Trophoblast cell (in vitro differentiated cells and primary cell): Measurements from ENCODE around the gene SS18L1.

ENCODE experiments used
- DNase-seq, 2 donors: peaks; one replicate each; pipeline ENCODE4 v3.0.0-alpha.2; 2016
- H2AFZ ChIP-seq: 2 replicates; pipeline ENCODE4 v1.6.1; 2013; ENCODE audit warnings: low read length, moderate library complexity, mild to moderate bottlenecking; ENCODE audit not compliant: insufficient read depth, poor library complexity
- H2AK5ac ChIP-seq: 2 replicates; pipeline ENCODE4 v1.6.1; 2013; ENCODE audit warnings: mild to moderate bottlenecking, low read length
- H2BK120ac ChIP-seq: 2 replicates; pipeline ENCODE4 v1.6.1; 2013; ENCODE audit warnings: low read length, mild to moderate bottlenecking, moderate library complexity; ENCODE audit not compliant: insufficient read depth, poor library complexity
- H2BK12ac ChIP-seq: 2 replicates; pipeline ENCODE4 v1.6.1; 2013; ENCODE audit warnings: mild to moderate bottlenecking, low read length, moderate library complexity
- H2BK5ac ChIP-seq: 2 replicates; pipeline ENCODE4 v1.6.1; 2013; ENCODE audit warnings: low read length, low read depth, moderate library complexity, mild to moderate bottlenecking; ENCODE audit not compliant: poor library complexity
- H3K14ac ChIP-seq: 2 replicates; pipeline ENCODE4 v1.6.1; 2013; ENCODE audit warnings: mild to moderate bottlenecking, low read length
- H3K18ac ChIP-seq: 2 replicates; pipeline ENCODE4 v1.6.1; 2013; ENCODE audit warnings: mild to moderate bottlenecking, low read length
- H3K23ac ChIP-seq: 2 replicates; pipeline ENCODE4 v1.6.1; 2013; ENCODE audit warnings: low read length
- H3K27ac ChIP-seq: 2 replicates; pipeline ENCODE4 v1.5.1; 2013; ENCODE audit warnings: low read depth, mild to moderate bottlenecking, inconsistent platforms, low read length, moderate library complexity
- H3K27me3 ChIP-seq: 2 replicates; pipeline ENCODE4 v1.6.1; 2013; ENCODE audit warnings: inconsistent platforms, mild to moderate bottlenecking, low read length, moderate library complexity; ENCODE audit not compliant: insufficient read depth
- H3K36me3 ChIP-seq, 2 experiments: 1 replicate in 1 of 2; 2 replicates in 1 of 2; pipeline ENCODE4 v1.6.1; 2013; ENCODE audit warnings: low read length in 2 of 2, mild to moderate bottlenecking in 2 of 2, moderate library complexity in 1 of 2; ENCODE audit not compliant: insufficient read depth in 2 of 2, control insufficient read depth in 1 of 2
- H3K4ac ChIP-seq: 2 replicates; pipeline ENCODE4 v1.6.1; 2013; ENCODE audit warnings: low read depth, mild to moderate bottlenecking, low read length, moderate library complexity
- H3K4me1 ChIP-seq, 2 experiments: 1 replicate in 1 of 2; 2 replicates in 1 of 2; pipeline ENCODE4 v1.6.1; 2013; ENCODE audit warnings: low read length in 2 of 2, mild to moderate bottlenecking in 2 of 2, moderate library complexity in 1 of 2; ENCODE audit not compliant: insufficient read depth in 2 of 2, control insufficient read depth in 1 of 2
- H3K4me2 ChIP-seq: 2 replicates; pipeline ENCODE4 v1.6.1; 2013; ENCODE audit warnings: inconsistent platforms, mild to moderate bottlenecking, low read length, moderate library complexity
- H3K4me3 ChIP-seq: 2 replicates; pipeline ENCODE4 v1.5.1; 2013; ENCODE audit warnings: mild to moderate bottlenecking, low read depth, low read length, inconsistent platforms
- H3K79me1 ChIP-seq: one replicate; pipeline ENCODE4 v1.6.1; 2013; ENCODE audit warnings: low read length
- H3K79me2 ChIP-seq: 2 replicates; pipeline ENCODE4 v1.6.1; 2013; ENCODE audit warnings: low read length, mild to moderate bottlenecking; ENCODE audit not compliant: control insufficient read depth, insufficient read depth, poor library complexity
- H3K9ac ChIP-seq: 2 replicates; pipeline ENCODE4 v1.6.1; 2013; ENCODE audit warnings: mild to moderate bottlenecking, low read length
- H3K9me3 ChIP-seq: 2 replicates; pipeline ENCODE4 v1.6.1; 2013; ENCODE audit warnings: low read depth, mild to moderate bottlenecking, control low read depth, inconsistent platforms, low read length; ENCODE audit not compliant: insufficient read depth
- H4K12ac ChIP-seq: 2 replicates; pipeline ENCODE4 v1.6.1; 2013; ENCODE audit warnings: low read depth, mild to moderate bottlenecking, low read length, moderate library complexity
- H4K8ac ChIP-seq: 2 replicates; pipeline ENCODE4 v1.6.1; 2013; ENCODE audit warnings: low read depth, mild to moderate bottlenecking, low read length, moderate library complexity
- H4K91ac ChIP-seq: one replicate; pipeline ENCODE4 v1.6.1; 2013; ENCODE audit warnings: low read depth, mild to moderate bottlenecking, low read length, moderate library complexity
- WGBS: extraction: QIAGEN DNeasy Blood & Tissue Kit; methylation state at CpG from one replicate; pipeline ENCODE4 v1.1.7; 2013; ENCODE audit warnings: missing lambda C conversion rate; ENCODE audit not compliant: insufficient read length, insufficient coverage; ENCODE audit errors: extremely low coverage; 5-methylcytosine and 5-hydroxymethylcytosine counted together

Gene SS18L1

GRCh38 chr20:62183426-62184142 is 40.0 kb downstream of the SS18L1 start:
- no peaks in the 10 kb centered on the region for H3K27me3 ChIP-seq
- peak in 1 of 2 donors; percentile 17 for DNase-seq
- WGBS = no CpG with 5 or more reads among the region's 25 CpGs
- peak overlapping the region; percentile 85 for H3K14ac ChIP-seq
- peak overlapping the region; percentile 88 for H4K91ac ChIP-seq
- no peak overlapping the region for H2AK5ac ChIP-seq
- peaks cover 3 to 8% of the 10 kb centered on the region in 2 experiments for H3K4me1 ChIP-seq
- H3K9ac ChIP-seq = peak overlapping the region; percentile 98
- H2BK5ac ChIP-seq = no peak overlapping the region
- H3K27ac ChIP-seq = no peak overlapping the region
- no peak overlapping the region for H3K18ac ChIP-seq
- H3K79me2 ChIP-seq = peaks cover 7% of the 10 kb centered on the region
- peak overlapping the region; percentile 94 for H4K8ac ChIP-seq
- H3K79me1 ChIP-seq = peaks cover 6% of the 10 kb centered on the region
- H2BK120ac ChIP-seq = no peak overlapping the region
- H3K4me2 ChIP-seq = peak overlapping the region; percentile 94
- peak overlapping the region; percentile 67 for H4K12ac ChIP-seq
- no peak overlapping the region for H2AFZ ChIP-seq
- peak overlapping the region; percentile 96 for H3K4me3 ChIP-seq
- peak overlapping the region; percentile 81 for H3K4ac ChIP-seq
- no peak overlapping the region for H2BK12ac ChIP-seq
- H3K36me3 ChIP-seq = peaks cover 9 to 12% of the 10 kb centered on the region in 2 experiments
- H3K23ac ChIP-seq = no peak overlapping the region
- H3K9me3 ChIP-seq = no peaks in the 10 kb centered on the region

GRCh38 chr20:62186096-62186426 is 42.5 kb downstream of the SS18L1 start:
- no peak overlapping the region for H4K12ac ChIP-seq
- H4K8ac ChIP-seq = no peak overlapping the region
- no peak overlapping the region for H2BK120ac ChIP-seq
- no peaks in the 10 kb centered on the region for H3K27me3 ChIP-seq
- no peak overlapping the region for H3K9ac ChIP-seq
- H3K18ac ChIP-seq = no peak overlapping the region
- no peak overlapping the region for H4K91ac ChIP-seq
- H3K23ac ChIP-seq = no peak overlapping the region
- H3K4ac ChIP-seq = no peak overlapping the region
- H3K4me3 ChIP-seq = no peak overlapping the region
- no peaks in the 10 kb centered on the region for H3K9me3 ChIP-seq
- H2BK5ac ChIP-seq = no peak overlapping the region
- WGBS = no CpG with 5 or more reads among the region's 3 CpGs
- no peak for DNase-seq
- H3K79me1 ChIP-seq = peaks cover 6% of the 10 kb centered on the region
- H2BK12ac ChIP-seq = no peak overlapping the region
- peaks cover 7% of the 10 kb centered on the region for H3K79me2 ChIP-seq
- H3K14ac ChIP-seq = no peak overlapping the region
- H3K27ac ChIP-seq = no peak overlapping the region
- no peak overlapping the region for H2AFZ ChIP-seq
- no peak overlapping the region for H3K4me2 ChIP-seq
- peaks cover 7 to 11% of the 10 kb centered on the region in 2 experiments for H3K36me3 ChIP-seq
- H2AK5ac ChIP-seq = no peak overlapping the region
- H3K4me1 ChIP-seq = peaks cover 3 to 8% of the 10 kb centered on the region in 2 experiments

- Histone ChIP-seq H2AFZ (no peak overlapping the region), H4K8ac (no peak overlapping the region), H2BK12ac (no peak overlapping the region), H3K9ac (no peak overlapping the region), H3K4me3 (no peak overlapping the region), H3K27ac (no peak overlapping the region), H3K4ac (no peak overlapping the region), H3K36me3 (peaks cover 8 to 12% of the 10 kb centered on the region in 2 experiments), H3K79me1 (peaks cover 6% of the 10 kb centered on the region), H3K9me3 (no peaks in the 10 kb centered on the region), H2BK120ac (no peak overlapping the region), H3K4me2 (no peak overlapping the region), H3K27me3 (no peaks in the 10 kb centered on the region), H2BK5ac (no peak overlapping the region), H3K4me1 (peaks cover 3 to 8% of the 10 kb centered on the region in 2 experiments), H4K12ac (no peak overlapping the region), H3K18ac (no peak overlapping the region), H4K91ac (no peak overlapping the region), H3K79me2 (peaks cover 7% of the 10 kb centered on the region), H3K23ac (no peak overlapping the region), H2AK5ac (no peak overlapping the region), H3K14ac (no peak overlapping the region)
- DNase-seq = peak; percentile 55 to 79
- no CpG with 5 or more reads among the region's 13 CpGs for WGBS
These were observed 43.6 kb downstream of the SS18L1 start for GRCh38 chr20:62186887-62187866.

- Histone ChIP-seq H4K12ac (no peak overlapping the region), H3K79me1 (no peaks in the 10 kb centered on the region), H3K9ac (no peak overlapping the region), H2BK5ac (no peak overlapping the region), H3K36me3 (peaks cover 21 to 22% of the 10 kb centered on the region in 2 experiments), H3K4me3 (no peak overlapping the region), H3K79me2 (no peaks in the 10 kb centered on the region), H4K91ac (no peak overlapping the region), H3K27me3 (no peaks in the 10 kb centered on the region), H3K4me2 (no peak overlapping the region), H3K23ac (no peak overlapping the region), H3K14ac (no peak overlapping the region), H2BK120ac (no peak overlapping the region), H3K4me1 (peaks cover 0 to 3% of the 10 kb centered on the region in 2 experiments), H3K9me3 (peaks cover 2% of the 10 kb centered on the region), H4K8ac (no peak overlapping the region), H3K18ac (no peak overlapping the region), H3K27ac (no peak overlapping the region), H3K4ac (no peak overlapping the region), H2AK5ac (no peak overlapping the region), H2AFZ (no peak overlapping the region), H2BK12ac (no peak overlapping the region)
- WGBS = no CpG with 5 or more reads among the region's 25 CpGs
- DNase-seq = no peak
These were observed 47.3 kb downstream of the SS18L1 start for GRCh38 chr20:62190639-62191411.
